Left ventricle myocardium inferior (tissue), 1 donor: ENCODE measurements around the gene SLC26A1. TPM values are rescaled to one million over a fixed set of nuclear protein-coding genes. Genes with fewer than 3 reads are reported as not detected.

Source experiments
- DNase-seq: peaks from one replicate; pipeline ENCODE4 v3.0.0-alpha.2; 2020
- H3K27ac ChIP-seq: fragments of 200-600 bp; replicated peaks from 2 replicates; pipeline ENCODE4 v1.8.0; 2021
- H3K27me3 ChIP-seq: fragments of 200-600 bp; 2 replicates; pipeline ENCODE4 v1.8.0; 2021; ENCODE audit warnings: low read depth
- H3K36me3 ChIP-seq: fragments of 200-600 bp; 2 replicates; pipeline ENCODE4 v1.8.0; 2021
- H3K4me1 ChIP-seq: fragments of 200-600 bp; 2 replicates; pipeline ENCODE4 v1.8.0; 2021
- H3K4me3 ChIP-seq: fragments of 200-600 bp; 2 replicates; pipeline ENCODE4 v1.8.0; 2021; ENCODE audit warnings: mild to moderate bottlenecking, moderate library complexity
- H3K9me3 ChIP-seq: fragments of 200-600 bp; replicated peaks from 2 replicates; pipeline ENCODE4 v1.8.0; 2021
- intact Hi-C: fragments of 100-400 bp; cut with micrococcal nuclease; formaldehyde crosslinking; loops from one replicate; pipeline ENCODE4 v1.11.0; 2022
- total RNA-seq: library from RNA; stranded (reverse); fragmentation: NEBNext Ultra II Directional; extraction: Animal tissue kit (Norgen Biotek cat#: 25700); gene quantifications from one replicate; pipeline ENCODE4 v1.2.1, GENCODE V29; 2021
- TF ChIP-seq, protein P1 (sequence below): fragments of 200-600 bp; IDR thresholded peaks from 2 replicates; pipeline ENCODE4 v1.8.0; 2021; ENCODE audit warnings: antibody characterized with exemption, mild to moderate bottlenecking, borderline replicate concordance
- donor health status: DM: no; HTN: yes; CAD: no; lungs with severe emphysema.

The SLC26A1 gene
- total RNA-seq, 1 donor from 2014 or later: not detected

DNA sequence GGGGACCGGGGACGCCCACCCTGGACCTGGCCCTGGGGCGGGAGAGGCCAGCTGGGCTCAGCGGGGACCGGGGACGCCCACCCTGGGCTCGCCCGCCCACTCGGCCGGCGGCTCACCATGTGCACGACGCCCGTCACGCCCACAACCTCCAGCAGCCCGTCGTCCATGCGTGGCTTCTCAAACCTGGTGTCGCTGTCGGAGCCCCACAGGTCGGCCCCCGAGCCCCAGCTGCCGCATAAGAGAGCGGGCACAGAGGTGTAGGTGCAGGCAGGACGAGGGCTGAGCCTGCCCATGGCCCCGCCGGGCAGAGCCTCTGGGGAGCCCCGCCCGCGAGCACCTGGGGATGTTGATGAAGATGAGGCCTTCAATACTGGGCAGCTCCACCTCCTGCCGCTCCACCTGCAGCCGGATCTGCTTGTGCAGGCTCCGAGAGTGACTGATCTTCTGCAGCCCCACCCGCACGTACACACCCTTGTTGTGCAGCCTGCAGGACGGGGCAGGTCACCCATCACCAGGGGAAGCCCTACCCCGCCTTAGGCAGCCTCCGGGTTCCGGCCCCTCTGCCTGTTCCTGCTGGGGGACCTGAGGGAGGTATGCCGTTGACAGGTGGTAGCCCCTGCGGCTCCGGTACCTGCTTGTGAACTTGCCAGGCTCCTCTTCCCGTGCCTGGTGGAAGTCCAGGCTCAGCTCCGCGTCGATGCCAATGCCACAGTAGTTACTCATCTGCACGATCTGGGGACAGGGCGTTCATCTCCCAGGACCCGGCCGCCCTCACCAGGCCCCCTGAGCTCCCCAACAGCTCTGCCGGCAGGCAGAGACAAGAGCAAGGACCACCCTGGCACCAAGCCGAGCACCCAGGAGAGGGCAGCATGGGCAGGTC lies 31.6 kb downstream of the SLC26A1 start:
- intact Hi-C loops: no loop called here
- H3K36me3 ChIP-seq: peaks cover 49% of the 10 kb centered on the region
- no peaks in the 10 kb centered on the region for H3K27me3 ChIP-seq
- H3K4me3 ChIP-seq: no peak overlapping the region
- H3K27ac ChIP-seq: no peak overlapping the region
- no peaks in the 10 kb centered on the region for H3K4me1 ChIP-seq
- no peak for DNase-seq
- H3K9me3 ChIP-seq: no peaks in the 10 kb centered on the region
- TF ChIP-seq, protein P1, sequence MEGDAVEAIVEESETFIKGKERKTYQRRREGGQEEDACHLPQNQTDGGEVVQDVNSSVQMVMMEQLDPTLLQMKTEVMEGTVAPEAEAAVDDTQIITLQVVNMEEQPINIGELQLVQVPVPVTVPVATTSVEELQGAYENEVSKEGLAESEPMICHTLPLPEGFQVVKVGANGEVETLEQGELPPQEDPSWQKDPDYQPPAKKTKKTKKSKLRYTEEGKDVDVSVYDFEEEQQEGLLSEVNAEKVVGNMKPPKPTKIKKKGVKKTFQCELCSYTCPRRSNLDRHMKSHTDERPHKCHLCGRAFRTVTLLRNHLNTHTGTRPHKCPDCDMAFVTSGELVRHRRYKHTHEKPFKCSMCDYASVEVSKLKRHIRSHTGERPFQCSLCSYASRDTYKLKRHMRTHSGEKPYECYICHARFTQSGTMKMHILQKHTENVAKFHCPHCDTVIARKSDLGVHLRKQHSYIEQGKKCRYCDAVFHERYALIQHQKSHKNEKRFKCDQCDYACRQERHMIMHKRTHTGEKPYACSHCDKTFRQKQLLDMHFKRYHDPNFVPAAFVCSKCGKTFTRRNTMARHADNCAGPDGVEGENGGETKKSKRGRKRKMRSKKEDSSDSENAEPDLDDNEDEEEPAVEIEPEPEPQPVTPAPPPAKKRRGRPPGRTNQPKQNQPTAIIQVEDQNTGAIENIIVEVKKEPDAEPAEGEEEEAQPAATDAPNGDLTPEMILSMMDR: no peak

DNA sequence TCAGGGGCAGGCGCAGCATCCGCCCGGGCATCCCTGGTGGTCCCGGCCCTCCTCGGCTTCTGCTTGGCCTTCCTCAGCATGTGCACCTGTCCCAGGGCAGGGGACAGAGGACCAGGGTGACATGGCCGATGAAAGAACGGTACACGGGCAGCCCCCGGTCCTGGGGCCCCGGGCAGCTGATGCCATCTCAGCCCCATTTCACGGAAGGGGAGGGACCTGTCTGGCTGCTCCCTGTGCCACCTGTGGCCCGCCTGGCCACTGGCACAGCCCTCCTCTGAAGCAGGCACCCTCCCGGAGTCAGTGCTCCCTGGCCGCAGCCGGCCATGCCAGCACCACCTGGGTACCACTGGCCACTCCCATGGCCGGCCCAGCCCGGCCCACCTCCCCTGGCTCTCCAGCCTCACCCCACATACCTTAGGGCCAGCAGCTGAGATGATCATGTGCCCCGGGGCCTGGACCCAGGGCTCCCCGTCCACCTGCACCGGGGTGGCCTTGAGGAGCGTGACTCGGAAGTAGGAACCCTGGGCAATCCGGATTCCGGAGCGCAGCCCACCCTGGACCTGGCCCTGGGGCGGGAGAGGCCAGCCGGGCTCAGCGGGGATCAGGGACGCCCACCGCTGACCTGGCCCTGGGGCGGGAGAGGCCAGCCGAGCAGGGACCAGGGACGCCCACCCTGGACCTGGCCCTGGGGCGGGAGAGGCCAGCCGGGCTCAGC lies 32.4 kb downstream of the SLC26A1 start:
- Histone ChIP-seq H3K4me1 (no peaks in the 10 kb centered on the region), H3K36me3 (peaks cover 41% of the 10 kb centered on the region)

DNA sequence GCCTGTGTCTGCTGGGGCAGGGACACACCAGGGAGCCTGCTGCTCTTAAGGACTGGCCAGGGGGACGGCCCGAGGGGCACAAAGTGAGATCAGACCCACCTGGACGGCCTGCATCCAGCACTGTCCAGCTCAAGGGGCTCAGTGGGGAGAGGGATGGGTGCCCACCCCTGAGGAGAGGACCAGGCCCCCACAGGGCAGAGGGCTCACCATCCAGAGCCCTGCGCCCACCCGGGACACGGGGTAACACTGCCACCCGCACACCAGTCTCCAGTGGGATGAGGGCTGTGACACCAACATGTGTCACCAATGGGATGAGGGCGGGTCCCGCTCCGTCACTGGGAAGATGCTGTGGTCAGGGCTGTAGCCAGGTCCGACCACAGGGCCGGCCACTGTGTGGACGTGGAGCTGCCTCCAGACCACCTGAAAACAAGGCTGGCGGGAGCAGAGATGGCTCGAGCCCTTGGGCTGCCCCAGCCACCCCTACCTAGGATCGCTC lies 33.0 kb downstream of the SLC26A1 start:
- Histone ChIP-seq H3K4me1 (no peaks in the 10 kb centered on the region), H3K27me3 (no peaks in the 10 kb centered on the region), H3K4me3 (no peak overlapping the region), H3K27ac (no peak overlapping the region), H3K9me3 (no peaks in the 10 kb centered on the region), H3K36me3 (peaks cover 40% of the 10 kb centered on the region)
- TF ChIP-seq, protein P1: no peak
- no peak for DNase-seq
- intact Hi-C loops: no loop called here

More for the DNA sequence above, 32.4 kb downstream of the SLC26A1 start:
- Histone ChIP-seq H3K9me3 (no peaks in the 10 kb centered on the region), H3K4me3 (no peak overlapping the region), H3K27ac (no peak overlapping the region), H3K27me3 (no peaks in the 10 kb centered on the region)
- intact Hi-C loops: no loop called here
- TF ChIP-seq, protein P1: no peak
- DNase-seq: no peak

DNA sequence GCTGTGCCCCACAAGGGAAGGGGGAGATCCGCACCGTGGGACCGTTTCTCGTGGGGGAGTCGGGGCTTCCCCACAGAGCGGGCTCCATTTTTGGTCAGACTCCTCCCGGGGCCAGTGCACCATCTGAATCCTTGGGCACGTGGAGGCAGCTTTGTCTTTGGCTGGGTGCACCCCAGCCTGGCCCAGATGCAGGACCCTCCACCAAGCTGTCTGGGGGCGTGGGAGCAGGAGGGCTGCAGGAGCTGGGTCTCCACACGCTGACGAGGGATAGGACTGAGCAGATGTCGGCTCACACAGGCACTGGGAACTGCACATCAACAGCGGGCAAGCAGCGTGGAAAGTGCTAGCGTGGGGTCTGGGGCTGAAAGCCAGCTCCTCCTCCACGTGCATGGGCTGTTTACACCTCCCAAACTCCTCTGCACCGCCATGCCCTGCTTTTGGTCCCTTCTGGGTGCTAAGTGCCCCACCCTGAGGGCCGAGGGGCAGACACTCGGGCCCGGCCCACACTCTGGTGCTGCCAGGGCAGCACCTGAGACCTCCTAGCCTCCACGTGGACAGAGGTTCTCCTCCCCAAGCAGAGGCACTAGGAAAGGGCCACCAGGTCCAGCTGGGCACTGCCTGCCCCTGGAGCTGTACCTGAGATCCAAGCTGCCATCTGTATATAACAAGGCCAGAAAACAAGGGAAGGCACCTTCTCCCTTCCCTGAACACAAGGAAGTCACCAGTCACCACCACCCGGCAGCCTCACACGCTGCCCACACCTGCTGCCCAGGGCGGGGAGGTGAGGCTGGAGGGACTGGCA lies 33.7 kb downstream of the SLC26A1 start:
- no peak for DNase-seq
- no peaks in the 10 kb centered on the region for H3K27me3 ChIP-seq
- H3K27ac ChIP-seq: no peak overlapping the region
- intact Hi-C loops: no loop called here
- TF ChIP-seq, protein P1: no peak
- no peaks in the 10 kb centered on the region for H3K4me1 ChIP-seq
- no peaks in the 10 kb centered on the region for H3K9me3 ChIP-seq
- H3K4me3 ChIP-seq: no peak overlapping the region
- peaks cover 42% of the 10 kb centered on the region for H3K36me3 ChIP-seq

DNA sequence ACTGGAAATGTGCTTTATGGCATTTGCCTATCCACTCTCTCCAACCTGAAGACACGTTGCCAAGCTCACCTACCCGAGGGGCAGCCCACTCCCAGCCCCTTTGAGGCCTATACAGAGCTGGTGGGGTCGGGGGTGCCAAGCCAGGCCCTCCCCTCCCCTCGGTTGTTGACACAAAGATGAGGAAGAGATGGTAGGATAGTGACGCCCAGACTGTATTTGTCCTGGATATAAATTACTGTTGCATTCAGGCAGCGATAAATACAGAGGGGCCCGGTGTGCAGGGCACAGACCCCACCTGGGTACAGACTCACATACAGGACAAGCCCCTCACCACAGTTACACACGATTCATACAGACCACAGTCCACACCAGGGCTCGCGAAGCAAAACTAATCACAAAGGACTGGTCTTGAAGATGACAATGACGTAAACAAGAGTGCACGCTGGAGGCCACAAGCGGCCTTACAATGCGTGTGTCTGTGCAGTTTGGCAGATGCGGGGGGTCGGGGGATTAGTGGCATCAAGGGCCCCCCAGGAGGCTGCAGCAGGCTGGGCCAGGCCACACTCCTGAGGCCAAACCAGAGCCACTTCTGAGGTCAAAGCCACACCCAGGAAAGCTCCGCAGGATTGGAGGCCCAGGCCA lies 34.4 kb downstream of the SLC26A1 start:
- no peak overlapping the region for H3K27ac ChIP-seq
- no peaks in the 10 kb centered on the region for H3K4me1 ChIP-seq
- peaks cover 49% of the 10 kb centered on the region for H3K36me3 ChIP-seq
- no peaks in the 10 kb centered on the region for H3K27me3 ChIP-seq
- TF ChIP-seq, protein P1: no peak
- intact Hi-C loops: no loop called here
- no peak for DNase-seq
- no peak overlapping the region for H3K4me3 ChIP-seq
- no peaks in the 10 kb centered on the region for H3K9me3 ChIP-seq
